HL-60 (cell line): ENCODE measurements around the gene SPINK2.

Source experiments
- DNase-seq, 2 experiments: peaks; one replicate each; pipeline ENCODE4 v3.0.0-alpha.2; 2010 to 2020; ENCODE audit warnings: low read depth in 1 of 2, low spot score in 1 of 2
- H3K27ac ChIP-seq: fragments of 250-450 bp; sonication (Bioruptor Pico); replicated peaks from 2 replicates; pipeline ENCODE4 v1.5.1; 2020; ENCODE audit warnings: mild to moderate bottlenecking, moderate library complexity
- H3K27me3 ChIP-seq: fragments of 250-450 bp; sonication (Bioruptor Pico); 2 replicates; pipeline ENCODE4 v1.5.1; 2021; ENCODE audit warnings: mild to moderate bottlenecking, moderate library complexity; ENCODE audit not compliant: insufficient read depth, poor library complexity, severe bottlenecking
- H3K4me3 ChIP-seq: replicated peaks from 2 replicates; pipeline ENCODE4 v1.5.1; 2011; ENCODE audit warnings: mild to moderate bottlenecking, control low read depth, low read length; ENCODE audit not compliant: insufficient read depth
- GABPA ChIP-seq: IDR thresholded peaks from 2 replicates; pipeline ENCODE4 v1.6.1; 2012; ENCODE audit warnings: low read depth
- POLR2AphosphoS5 ChIP-seq: IDR thresholded peaks from 2 replicates; pipeline ENCODE4 v1.6.1; 2012; ENCODE audit warnings: low read depth
- REST ChIP-seq: IDR thresholded peaks from 2 replicates; pipeline ENCODE4 v1.6.1; 2012; ENCODE audit warnings: low read depth; ENCODE audit not compliant: insufficient replicate concordance
- SPI1 ChIP-seq: IDR thresholded peaks from 2 replicates; pipeline ENCODE4 v1.6.1; 2012; ENCODE audit warnings: low read depth, mild to moderate bottlenecking, borderline replicate concordance
- TF ChIP-seq, protein P1 (sequence below): IDR thresholded peaks from one replicate; pipeline ENCODE4 v1.5.1; 2011; ENCODE audit warnings: low read length, control low read depth, inconsistent platforms; ENCODE audit not compliant: insufficient read depth

SPINK2 gene

GRCh38 chr4:56788081-56788480 is 33.4 kb downstream of the SPINK2 start:
- TF ChIP-seq POLR2AphosphoS5 (no peak), SPI1 (no peak), GABPA (no peak)

GRCh38 chr4:56787380-56787779 is 34.1 kb downstream of the SPINK2 start:
- TF ChIP-seq SPI1 (no peak), REST (no peak), GABPA (no peak), POLR2AphosphoS5 (no peak)
- TF ChIP-seq, protein P1, sequence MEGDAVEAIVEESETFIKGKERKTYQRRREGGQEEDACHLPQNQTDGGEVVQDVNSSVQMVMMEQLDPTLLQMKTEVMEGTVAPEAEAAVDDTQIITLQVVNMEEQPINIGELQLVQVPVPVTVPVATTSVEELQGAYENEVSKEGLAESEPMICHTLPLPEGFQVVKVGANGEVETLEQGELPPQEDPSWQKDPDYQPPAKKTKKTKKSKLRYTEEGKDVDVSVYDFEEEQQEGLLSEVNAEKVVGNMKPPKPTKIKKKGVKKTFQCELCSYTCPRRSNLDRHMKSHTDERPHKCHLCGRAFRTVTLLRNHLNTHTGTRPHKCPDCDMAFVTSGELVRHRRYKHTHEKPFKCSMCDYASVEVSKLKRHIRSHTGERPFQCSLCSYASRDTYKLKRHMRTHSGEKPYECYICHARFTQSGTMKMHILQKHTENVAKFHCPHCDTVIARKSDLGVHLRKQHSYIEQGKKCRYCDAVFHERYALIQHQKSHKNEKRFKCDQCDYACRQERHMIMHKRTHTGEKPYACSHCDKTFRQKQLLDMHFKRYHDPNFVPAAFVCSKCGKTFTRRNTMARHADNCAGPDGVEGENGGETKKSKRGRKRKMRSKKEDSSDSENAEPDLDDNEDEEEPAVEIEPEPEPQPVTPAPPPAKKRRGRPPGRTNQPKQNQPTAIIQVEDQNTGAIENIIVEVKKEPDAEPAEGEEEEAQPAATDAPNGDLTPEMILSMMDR = no peak
- Histone ChIP-seq H3K27me3 (no peaks in the 10 kb centered on the region), H3K4me3 (no peak overlapping the region), H3K27ac (no peak overlapping the region)
- DNase-seq = no peak

More at GRCh38 chr4:56788081-56788480, 33.4 kb downstream of the SPINK2 start:
- Histone ChIP-seq H3K4me3 (no peak overlapping the region), H3K27ac (no peak overlapping the region), H3K27me3 (no peaks in the 10 kb centered on the region)
- DNase-seq = no peak

DNA sequence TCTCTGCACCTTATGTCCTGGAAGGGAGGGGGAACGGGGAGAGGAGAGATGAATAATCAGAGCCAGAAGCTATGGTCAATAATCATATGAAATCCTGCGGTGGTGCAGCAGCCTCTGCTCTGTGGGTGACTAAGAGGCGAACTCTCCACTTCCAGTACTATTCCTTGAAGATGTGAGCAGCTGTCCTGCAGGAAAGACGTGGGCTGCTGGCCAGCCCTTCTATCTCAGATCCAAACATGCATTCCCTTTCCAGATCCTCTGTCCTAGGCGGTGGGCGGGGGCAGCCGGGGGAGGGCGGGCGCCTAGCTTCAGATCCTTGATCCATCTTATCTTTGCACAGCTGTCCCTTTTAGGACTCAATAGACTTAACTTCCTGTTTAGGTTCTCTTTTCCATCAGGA is 34.5 kb downstream of the SPINK2 start:
- DNase-seq = no peak

More for the DNA sequence above, 34.5 kb downstream of the SPINK2 start:
- TF ChIP-seq POLR2AphosphoS5 (no peak), REST (no peak), SPI1 (no peak), GABPA (no peak)
- TF ChIP-seq, protein P1 = no peak
- Histone ChIP-seq H3K27me3 (no peaks in the 10 kb centered on the region), H3K4me3 (no peak overlapping the region), H3K27ac (no peak overlapping the region)
